Thyroid gland (tissue), 4 donors: ENCODE measurements around the gene KCNMB2.

ENCODE experiments used
- POLR2A ChIP-seq, 2 donors: fragments of 450-650 bp; IDR thresholded peaks; one replicate each; pipeline ENCODE4 v1.6.1; 2017; ENCODE audit warnings: antibody characterized with exemption in 2 of 2, mild to moderate bottlenecking in 2 of 2, moderate library complexity in 1 of 2
- TF ChIP-seq, protein P1 (sequence below), 6 experiments: fragments of 200-600 bp in 3 of 6; fragments of 450-650 bp in 3 of 6; sonication (generic) in 3 of 6; IDR thresholded peaks; one replicate each; pipeline ENCODE4 v1.5.1; 2016 to 2019; ENCODE audit warnings: antibody characterized with exemption in 6 of 6, mild to moderate bottlenecking in 2 of 6, inconsistent platforms in 1 of 6, moderate library complexity in 1 of 6

GRCh38 chr3:178718995-178719635 is 182.9 kb downstream of the KCNMB2 start:
- TF ChIP-seq, protein P1, sequence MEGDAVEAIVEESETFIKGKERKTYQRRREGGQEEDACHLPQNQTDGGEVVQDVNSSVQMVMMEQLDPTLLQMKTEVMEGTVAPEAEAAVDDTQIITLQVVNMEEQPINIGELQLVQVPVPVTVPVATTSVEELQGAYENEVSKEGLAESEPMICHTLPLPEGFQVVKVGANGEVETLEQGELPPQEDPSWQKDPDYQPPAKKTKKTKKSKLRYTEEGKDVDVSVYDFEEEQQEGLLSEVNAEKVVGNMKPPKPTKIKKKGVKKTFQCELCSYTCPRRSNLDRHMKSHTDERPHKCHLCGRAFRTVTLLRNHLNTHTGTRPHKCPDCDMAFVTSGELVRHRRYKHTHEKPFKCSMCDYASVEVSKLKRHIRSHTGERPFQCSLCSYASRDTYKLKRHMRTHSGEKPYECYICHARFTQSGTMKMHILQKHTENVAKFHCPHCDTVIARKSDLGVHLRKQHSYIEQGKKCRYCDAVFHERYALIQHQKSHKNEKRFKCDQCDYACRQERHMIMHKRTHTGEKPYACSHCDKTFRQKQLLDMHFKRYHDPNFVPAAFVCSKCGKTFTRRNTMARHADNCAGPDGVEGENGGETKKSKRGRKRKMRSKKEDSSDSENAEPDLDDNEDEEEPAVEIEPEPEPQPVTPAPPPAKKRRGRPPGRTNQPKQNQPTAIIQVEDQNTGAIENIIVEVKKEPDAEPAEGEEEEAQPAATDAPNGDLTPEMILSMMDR (IDR thresholded peaks at IDR 0.05), result no peak
- no peak for TF ChIP-seq POLR2A (IDR thresholded peaks at IDR 0.05)
